Fibroblast of skin of right biceps (primary cell): ENCODE data around the gene SFXN4.
"Not testable (repeated sequence)": the region's sequence is repeated elsewhere in the genome, so short reads cannot be mapped to it uniquely, and the experiment has no call there.

Experiments
- DNase-seq: peaks from one replicate; pipeline ENCODE4 v3.0.0-alpha.2; 2013

SFXN4 gene

GRCh38 chr10:119105155-119105554, 60.4 kb downstream of the SFXN4 start:
- no peak for DNase-seq

- peak; percentile 15 for DNase-seq
These were observed 60.9 kb downstream of the SFXN4 start for GRCh38 chr10:119104654-119105015.

GRCh38 chr10:119103903-119104653, 61.4 kb downstream of the SFXN4 start, which contains the start of gene DENND10:
Gene DENND10 (plus strand): TSS chr10:119104113. CDS start chr10:119104143, 30 bp downstream.
- DNase-seq, result peak; percentile 80

GRCh38 chr10:119103241-119103902, 62.1 kb downstream of the SFXN4 start:
- no peak for DNase-seq

- DNase-seq, result no peak
These were observed 64.0 kb downstream of the SFXN4 start for GRCh38 chr10:119101366-119102098.

- DNase-seq, result no peak
These were observed 64.9 kb downstream of the SFXN4 start for GRCh38 chr10:119100434-119101238.

GRCh38 chr10:119098576-119098975, 66.9 kb downstream of the SFXN4 start:
- no peak for DNase-seq

GRCh38 chr10:119096641-119097415, 68.7 kb downstream of the SFXN4 start:
- DNase-seq, result not testable (repeated sequence)

- no peak for DNase-seq
These were observed 69.9 kb downstream of the SFXN4 start for GRCh38 chr10:119095640-119096039.

GRCh38 chr10:119090968-119091367, 74.5 kb downstream of the SFXN4 start:
- peak; percentile 71 for DNase-seq
